HG02763 (cell line): ENCODE results near the gene IQCB1.
"Not testable (repeated sequence)": the region's sequence is repeated elsewhere in the genome, so short reads cannot be mapped to it uniquely, and the experiment has no call there.

Experiments used
- ATAC-seq: cut with Tn5 transposase; IDR thresholded peaks from one replicate; pipeline ENCODE4 v1.9.1; 2021; ENCODE audit warnings: mild to moderate bottlenecking, moderate library complexity; ENCODE audit not compliant: unreplicated experiment

The IQCB1 gene

GRCh38 chr3:121834671-121835464 is at the start of gene IQCB1, which contains the start of gene EAF2:
TSS of gene IQCB1 (minus strand) at chr3:121835060. CDS start at chr3:121828960, 6,100 bp downstream.
TSS of gene EAF2 (plus strand) at chr3:121835209. CDS start at chr3:121835286, 77 bp downstream.
- ATAC-seq = peak; percentile 98

- no peak for ATAC-seq
Measured at GRCh38 chr3:121883507-121883906, 48.6 kb upstream of the IQCB1 start.

- ATAC-seq = no peak
Measured at GRCh38 chr3:121878411-121878810, 43.6 kb upstream of the IQCB1 start.

GRCh38 chr3:121871430-121871829 is 36.6 kb upstream of the IQCB1 start:
- no peak for ATAC-seq

GRCh38 chr3:121870717-121871116 is 35.9 kb upstream of the IQCB1 start:
- ATAC-seq = no peak

- ATAC-seq = no peak
Measured at GRCh38 chr3:121869736-121870135, 34.9 kb upstream of the IQCB1 start.

GRCh38 chr3:121863801-121864200 is 28.9 kb upstream of the IQCB1 start:
- no peak for ATAC-seq

- ATAC-seq = not testable (repeated sequence)
Measured at GRCh38 chr3:121863247-121863646, 28.4 kb upstream of the IQCB1 start.

GRCh38 chr3:121857778-121858177 is 22.9 kb upstream of the IQCB1 start:
- ATAC-seq = not testable (repeated sequence)

- ATAC-seq = no peak
Measured at GRCh38 chr3:121855555-121855954, 20.7 kb upstream of the IQCB1 start.

GRCh38 chr3:121852256-121852655 is 17.4 kb upstream of the IQCB1 start:
- no peak for ATAC-seq

GRCh38 chr3:121844892-121845291 is 10.0 kb upstream of the IQCB1 start:
- ATAC-seq = no peak

GRCh38 chr3:121839962-121840361 is 5.1 kb upstream of the IQCB1 start:
- ATAC-seq = no peak

GRCh38 chr3:121836481-121836880 is 1.6 kb upstream of the IQCB1 start:
- no peak for ATAC-seq

- no peak for ATAC-seq
Measured at GRCh38 chr3:121836064-121836463, 1.2 kb upstream of the IQCB1 start.

GRCh38 chr3:121835465-121835801 is 573 bp upstream of the IQCB1 start:
- peak; percentile 10 for ATAC-seq

- no peak for ATAC-seq
Measured at GRCh38 chr3:121834157-121834670, 646 bp downstream of the IQCB1 start.

GRCh38 chr3:121822973-121823372 is 11.9 kb downstream of the IQCB1 start:
- no peak for ATAC-seq

- ATAC-seq = no peak
Measured at GRCh38 chr3:121821421-121822199, 13.2 kb downstream of the IQCB1 start.

GRCh38 chr3:121819236-121819635 is 15.6 kb downstream of the IQCB1 start:
- ATAC-seq = no peak

GRCh38 chr3:121818578-121818977 is 16.3 kb downstream of the IQCB1 start:
- ATAC-seq = no peak

GRCh38 chr3:121817753-121818152 is 17.1 kb downstream of the IQCB1 start:
- no peak for ATAC-seq
